C1 segment of cervical spinal cord (tissue), 14 donors: ENCODE measurements around the gene HSD17B1.
"Not testable (repeated sequence)": the region's sequence is repeated elsewhere in the genome, so short reads cannot be mapped to it uniquely, and the experiment has no call there.

Experiments
- DNase-seq, 14 donors: peaks; one replicate each; lab custom pipeline; 2025; lab: John Stamatoyannopoulos, UW

The HSD17B1 gene

DNA sequence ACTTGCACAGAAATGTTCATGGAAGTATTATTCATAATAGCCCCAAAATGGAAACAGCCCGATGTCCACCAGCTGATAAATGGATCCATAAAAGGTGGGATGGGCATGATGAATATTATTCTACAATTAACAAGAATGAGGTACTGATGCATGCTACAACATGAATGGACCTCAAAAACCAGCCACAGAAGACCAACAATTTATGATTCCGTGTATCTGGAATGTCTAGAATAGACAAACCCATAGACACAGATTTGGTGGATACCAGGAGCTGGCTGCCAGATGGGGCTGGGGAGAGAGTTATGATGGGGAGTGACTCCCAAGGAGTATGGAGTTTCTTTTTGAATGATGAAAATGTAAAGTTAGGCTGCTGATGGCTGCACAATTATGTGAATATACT is 27.5 kb upstream of the HSD17B1 start:
- no peak for DNase-seq

- no peak for DNase-seq
Observed at GRCh38 chr17:42526031-42526444, 26.7 kb upstream of the HSD17B1 start.

DNA sequence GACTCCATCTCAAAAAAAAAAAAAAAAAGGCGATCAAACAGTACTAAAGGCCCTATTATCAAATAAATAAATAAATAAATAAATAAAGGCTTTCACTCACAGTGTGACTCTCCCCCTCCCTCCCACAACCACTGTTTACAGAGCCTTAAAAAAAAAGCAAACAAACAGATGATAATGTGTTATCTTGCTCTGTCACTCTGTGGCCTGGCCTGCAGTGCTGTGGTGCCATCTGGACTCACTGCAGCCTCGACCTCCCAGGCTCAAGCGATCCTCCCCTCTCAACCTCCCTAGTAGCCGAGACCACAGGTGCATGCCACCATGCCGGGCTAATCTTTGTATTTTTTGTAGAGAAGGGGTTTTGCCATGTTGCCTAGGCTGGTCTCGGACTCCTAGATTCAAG is 24.8 kb upstream of the HSD17B1 start:
- no peak for DNase-seq

- no peak for DNase-seq
Observed at GRCh38 chr17:42529061-42529460, 23.7 kb upstream of the HSD17B1 start.

GRCh38 chr17:42530952-42531454 is 21.7 kb upstream of the HSD17B1 start:
- no peak for DNase-seq

GRCh38 chr17:42531455-42532354 is 21.0 kb upstream of the HSD17B1 start:
- DNase-seq = peak in 9 of 14 donors; percentile 14 to 68 (median 36)

- peak in 6 of 14 donors; percentile 8 to 54 (median 35) for DNase-seq
Observed at GRCh38 chr17:42535155-42536047, 17.3 kb upstream of the HSD17B1 start.

- peak; percentile 57 to 98 (median 92) for DNase-seq
Observed at GRCh38 chr17:42536048-42536371, 16.7 kb upstream of the HSD17B1 start, which contains the start of gene NAGLU. Gene NAGLU (plus strand): TSS chr17:42536241. CDS start chr17:42536273, 32 bp downstream.

GRCh38 chr17:42536372-42537155 is 16.2 kb upstream of the HSD17B1 start:
- DNase-seq = peak in 11 of 14 donors; percentile 46 to 83 (median 68)

DNA sequence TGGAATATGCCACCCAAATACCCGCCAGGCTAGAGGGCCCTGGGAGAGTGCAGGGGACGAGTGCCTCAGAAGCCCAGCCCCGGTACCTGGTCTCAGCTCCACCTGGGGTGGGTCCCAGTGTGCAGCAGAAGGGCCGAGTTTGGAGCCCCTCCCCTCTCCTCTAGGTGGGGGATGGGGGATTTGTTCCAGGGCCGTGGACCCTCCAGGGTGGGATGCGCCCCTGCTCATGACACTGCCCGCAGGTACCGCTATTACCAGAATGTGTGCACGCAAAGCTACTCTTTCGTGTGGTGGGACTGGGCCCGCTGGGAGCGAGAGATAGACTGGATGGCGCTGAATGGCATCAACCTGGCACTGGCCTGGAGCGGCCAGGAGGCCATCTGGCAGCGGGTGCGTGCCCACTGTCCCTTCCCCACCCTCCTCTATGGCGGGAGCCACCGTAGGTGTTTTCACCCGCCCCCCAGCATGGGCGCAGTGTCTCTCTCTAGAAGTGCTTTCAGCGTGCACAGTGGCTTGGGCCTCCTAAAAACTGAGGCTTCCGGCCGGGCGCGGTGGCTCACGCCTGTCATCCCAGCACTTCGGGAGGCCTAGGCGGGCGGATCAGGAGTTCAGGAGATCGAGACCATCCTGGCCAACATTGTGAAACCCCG is 15.4 kb upstream of the HSD17B1 start:
- DNase-seq = no peak

DNA sequence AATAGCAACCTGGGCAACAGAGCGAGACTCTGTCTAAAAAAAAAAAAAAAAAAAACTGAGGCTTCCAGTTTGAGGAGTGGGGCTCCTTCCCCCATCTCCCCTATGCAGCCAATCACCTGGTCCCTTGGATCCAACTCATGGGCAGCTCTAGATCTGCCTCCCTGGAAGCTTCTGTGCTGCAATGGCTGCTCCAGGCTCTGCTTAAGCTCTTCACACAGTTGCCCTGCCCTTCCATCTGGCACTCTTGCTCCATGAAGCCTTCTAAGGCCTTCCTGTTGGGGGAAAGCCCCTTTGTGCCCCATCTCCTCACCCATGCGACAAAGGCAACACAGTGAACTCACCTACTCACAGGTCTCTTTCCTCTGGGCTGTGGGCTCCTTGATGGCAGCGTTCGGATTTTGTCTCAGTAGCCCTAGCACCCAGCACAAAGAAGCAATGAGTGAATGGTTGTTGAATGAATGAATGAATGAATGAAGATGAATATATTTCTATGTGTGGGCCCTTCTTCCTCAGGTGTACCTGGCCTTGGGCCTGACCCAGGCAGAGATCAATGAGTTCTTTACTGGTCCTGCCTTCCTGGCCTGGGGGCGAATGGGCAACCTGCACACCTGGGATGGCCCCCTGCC is 14.8 kb upstream of the HSD17B1 start:
- no peak for DNase-seq

DNA sequence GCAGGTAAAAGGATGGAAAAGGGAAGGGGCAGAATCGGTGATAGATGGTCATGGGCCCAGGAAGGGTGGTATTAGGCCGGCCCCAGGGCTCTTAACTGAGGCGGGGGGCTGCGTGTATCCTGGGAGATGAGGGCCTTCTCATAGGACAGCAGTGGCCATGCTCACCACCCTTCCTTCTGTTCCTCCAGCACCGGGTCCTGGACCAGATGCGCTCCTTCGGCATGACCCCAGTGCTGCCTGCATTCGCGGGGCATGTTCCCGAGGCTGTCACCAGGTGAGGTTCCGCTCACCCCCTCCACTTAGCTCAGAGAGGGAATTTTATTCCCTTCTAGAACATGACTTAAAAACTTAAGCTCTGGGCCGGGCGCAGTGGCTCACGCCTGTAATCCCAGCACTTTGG is 14.2 kb upstream of the HSD17B1 start:
- DNase-seq = no peak

DNA sequence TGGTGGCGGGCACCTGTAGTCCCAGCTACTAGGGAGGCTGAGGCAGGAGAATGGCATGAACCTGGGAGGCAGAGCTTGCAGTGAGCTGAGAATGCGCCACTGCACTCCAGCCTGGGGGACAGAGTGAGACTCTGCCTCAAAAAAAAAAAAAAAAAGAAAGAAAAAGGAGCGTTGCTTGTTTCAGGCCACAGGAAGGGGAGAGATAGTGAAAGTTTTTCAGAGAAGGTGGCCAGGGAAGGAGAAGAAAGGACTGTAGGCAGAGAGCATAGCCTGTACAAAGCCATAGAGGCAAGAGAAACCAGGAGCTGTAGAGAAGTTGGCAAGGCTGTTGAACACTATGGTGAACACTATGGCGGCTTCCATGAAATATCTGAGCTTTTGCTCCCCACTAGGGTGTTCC is 12.2 kb upstream of the HSD17B1 start:
- not testable (repeated sequence) for DNase-seq

DNA sequence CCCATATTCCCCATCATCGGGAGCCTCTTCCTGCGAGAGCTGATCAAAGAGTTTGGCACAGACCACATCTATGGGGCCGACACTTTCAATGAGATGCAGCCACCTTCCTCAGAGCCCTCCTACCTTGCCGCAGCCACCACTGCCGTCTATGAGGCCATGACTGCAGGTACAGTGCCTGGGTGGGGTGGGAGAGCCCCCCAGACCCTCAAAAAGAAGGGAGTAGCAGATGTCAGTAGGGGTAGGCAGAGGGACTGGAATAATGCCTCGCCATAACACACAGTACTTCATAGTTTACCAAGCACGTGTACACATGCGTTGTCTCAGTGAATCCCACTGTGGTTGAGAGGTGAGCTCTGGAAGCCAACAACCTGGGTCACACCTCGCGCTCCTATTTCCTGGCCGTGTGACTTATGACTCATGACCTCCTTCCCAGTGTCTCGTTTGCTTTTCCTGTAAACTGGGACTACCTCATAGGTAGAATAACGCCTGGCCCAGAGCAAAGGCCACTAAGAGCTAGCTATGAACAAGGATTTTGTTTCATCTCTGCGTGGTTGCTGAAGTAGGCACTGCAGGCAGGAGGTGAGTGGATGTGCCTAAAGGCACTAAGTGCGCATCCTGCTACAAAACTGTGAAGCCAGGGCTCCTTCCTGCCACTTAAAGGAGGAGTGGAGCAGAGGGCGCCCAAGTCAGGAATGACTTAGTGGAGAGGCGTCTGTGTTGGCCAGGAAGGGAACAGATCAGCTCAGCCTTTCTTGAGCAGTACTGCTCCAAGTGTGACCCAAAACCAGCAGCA is 11.5 kb upstream of the HSD17B1 start:
- no peak for DNase-seq

- DNase-seq = peak in 4 of 14 donors; percentile 17 to 45 (median 21)
Observed at GRCh38 chr17:42543190-42544079, 9.3 kb upstream of the HSD17B1 start.

DNA sequence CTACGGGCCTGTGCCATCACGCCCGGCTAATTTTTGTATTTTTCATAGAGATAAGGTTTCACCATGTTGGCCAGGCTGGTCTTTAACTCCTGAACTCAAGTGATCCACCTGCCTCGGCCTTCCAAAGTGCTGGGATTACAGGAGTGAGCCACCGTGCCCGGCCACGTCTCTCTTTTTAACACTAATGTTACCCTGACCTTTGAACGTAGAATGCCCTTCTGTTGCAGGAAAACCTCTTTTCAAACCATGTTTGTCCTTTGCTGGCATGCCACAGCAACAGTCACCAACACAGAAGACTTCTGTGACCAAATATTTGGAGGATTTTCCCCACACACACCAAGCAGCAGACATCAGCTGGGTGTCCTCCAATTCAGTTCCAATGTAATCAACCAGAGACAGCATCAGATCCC is 7.8 kb upstream of the HSD17B1 start:
- DNase-seq = no peak

DNA sequence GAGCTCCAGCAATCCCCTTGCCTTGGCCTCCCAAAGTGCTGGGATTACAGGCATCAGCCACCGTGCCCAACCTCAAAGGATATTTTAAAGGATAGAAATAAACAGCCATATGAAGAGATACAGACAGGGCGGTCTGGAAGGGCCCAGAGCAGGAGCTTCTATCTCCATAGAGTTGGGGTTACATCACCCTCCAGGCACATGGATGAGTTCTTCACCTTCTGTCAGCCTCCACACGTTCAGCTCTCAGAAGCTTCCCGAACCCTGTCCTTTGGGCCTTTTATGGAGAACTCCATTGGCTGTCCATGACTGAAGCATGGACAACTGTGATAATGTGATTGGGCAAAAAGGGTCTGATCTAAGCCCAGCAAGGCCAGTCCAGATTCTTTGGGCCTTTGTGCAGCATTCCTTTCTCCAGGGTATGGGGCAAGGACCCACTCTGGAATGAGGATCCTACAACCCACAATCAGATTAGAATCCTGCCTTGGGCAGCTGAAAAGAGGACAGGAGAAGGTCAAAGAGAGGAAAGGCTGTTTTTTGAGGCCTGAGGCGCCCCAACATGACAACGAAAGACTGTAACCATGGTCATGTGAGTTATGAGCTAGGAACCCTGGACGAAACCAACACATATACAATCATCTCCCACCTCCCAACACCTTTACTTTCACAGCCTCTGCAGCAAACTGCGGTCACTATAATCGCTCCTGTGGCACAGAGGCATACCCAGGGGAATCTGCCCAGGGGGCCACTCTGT is 6.8 kb upstream of the HSD17B1 start:
- not testable (repeated sequence) for DNase-seq

- DNase-seq = no peak
Observed at GRCh38 chr17:42547001-42547461, 5.7 kb upstream of the HSD17B1 start.
